ENCODE results near the gene CNOT8.

- no peak for TF ChIP-seq POLR2AphosphoS5 (IDR thresholded peaks at IDR 0.05; ENCODE audit: insufficient read depth in 1 of 2, low read depth in 1 of 2)
- no peak for TF ChIP-seq CTCF (IDR thresholded peaks at IDR 0.05)
Observed at GRCh38 chr5:154844809-154845208, 13.6 kb upstream of the CNOT8 start.
